NCI-H510A (cell line): ENCODE data around the gene CDYL.

Experiments
- DNase-seq: peaks from one replicate; lab custom pipeline; 2025; lab: John Stamatoyannopoulos, UW

Gene CDYL

GRCh38 chr6:4774715-4775493 lies 1.3 kb upstream of the CDYL start:
- no peak for DNase-seq

GRCh38 chr6:4775494-4776130 lies 592 bp upstream of the CDYL start:
- DNase-seq: peak; percentile 53

GRCh38 chr6:4776493-4777393 lies 539 bp downstream of the CDYL start:
- no peak for DNase-seq

GRCh38 chr6:4777394-4777935 lies 1.3 kb downstream of the CDYL start:
- no peak for DNase-seq

DNA sequence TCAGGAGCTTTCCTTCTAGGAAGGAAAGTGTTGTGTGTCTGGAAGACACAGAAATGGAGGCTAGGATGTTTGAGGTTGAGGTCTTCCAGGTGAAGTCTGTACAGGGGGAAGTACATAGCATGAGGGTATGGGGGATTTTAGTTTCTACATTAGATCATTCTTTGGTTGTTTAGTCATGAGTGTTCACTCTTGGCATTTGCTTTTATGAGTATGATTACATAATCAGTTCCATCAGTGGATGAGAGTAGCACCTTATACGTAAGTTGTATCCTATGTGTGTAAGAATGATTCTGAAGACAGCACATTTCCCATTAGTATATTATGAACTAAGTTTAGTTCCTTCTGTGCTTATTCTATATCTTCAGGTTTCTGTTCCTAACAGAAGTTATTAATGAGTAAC lies 1.9 kb downstream of the CDYL start:
- DNase-seq: no peak

GRCh38 chr6:4780360-4780812 lies 4.2 kb downstream of the CDYL start:
- DNase-seq: no peak

- DNase-seq: no peak
Observed at GRCh38 chr6:4781426-4781825, 5.2 kb downstream of the CDYL start.

- DNase-seq: no peak
Observed at GRCh38 chr6:4781967-4782575, 5.9 kb downstream of the CDYL start.

- no peak for DNase-seq
Observed at GRCh38 chr6:4786996-4787395, 10.8 kb downstream of the CDYL start.

DNA sequence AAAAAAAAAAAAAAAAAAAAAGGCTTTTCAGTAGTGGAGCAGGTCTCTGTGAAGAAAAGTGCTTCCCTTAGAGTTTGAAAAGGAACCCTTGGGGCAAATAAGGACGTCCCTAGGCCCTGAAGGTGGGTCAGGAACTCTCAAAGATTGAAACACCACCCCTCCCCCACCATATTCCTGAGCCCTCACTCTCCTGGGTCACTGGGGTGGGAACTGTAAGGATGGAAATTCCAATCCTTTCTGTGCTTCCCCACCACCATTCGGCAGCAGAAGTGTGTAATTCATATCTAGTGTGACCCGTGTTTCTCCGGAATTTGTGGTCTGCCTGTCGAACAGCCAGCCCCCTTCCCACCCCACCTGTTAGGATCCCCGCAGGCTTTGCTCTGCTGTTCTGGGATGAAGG lies 12.3 kb downstream of the CDYL start:
- DNase-seq: no peak

DNA sequence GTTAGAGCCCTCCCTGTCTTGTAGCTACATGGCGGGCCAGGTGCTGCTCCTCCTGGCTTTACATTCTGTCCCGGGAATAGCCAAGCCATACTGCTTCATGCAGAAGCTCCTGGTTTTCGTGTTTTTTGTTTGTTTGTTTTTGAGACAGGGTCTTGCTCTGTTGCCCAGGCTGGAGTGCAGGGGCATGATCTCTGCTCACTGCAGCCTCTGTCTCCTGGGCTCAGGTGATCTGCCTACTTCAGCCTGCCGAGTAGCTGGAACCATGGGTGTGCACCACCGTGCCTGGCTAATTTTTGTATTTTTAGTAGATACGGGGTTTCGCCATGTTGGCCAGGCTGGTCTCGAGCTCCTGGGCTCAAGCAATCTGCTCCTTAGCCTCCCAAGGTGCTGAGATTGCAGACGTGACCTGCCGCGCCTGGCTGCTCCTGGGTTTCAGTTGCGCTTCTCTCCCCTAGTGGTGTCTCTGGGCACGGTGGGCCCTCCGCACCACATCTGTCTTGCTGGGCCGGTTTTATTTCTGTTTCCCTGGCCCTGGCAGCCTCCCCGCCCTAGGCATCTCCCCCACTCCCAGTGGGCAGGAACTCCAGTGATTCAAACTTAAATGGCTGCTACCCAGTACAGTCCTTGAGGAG lies 12.9 kb downstream of the CDYL start:
- DNase-seq: no peak

DNA sequence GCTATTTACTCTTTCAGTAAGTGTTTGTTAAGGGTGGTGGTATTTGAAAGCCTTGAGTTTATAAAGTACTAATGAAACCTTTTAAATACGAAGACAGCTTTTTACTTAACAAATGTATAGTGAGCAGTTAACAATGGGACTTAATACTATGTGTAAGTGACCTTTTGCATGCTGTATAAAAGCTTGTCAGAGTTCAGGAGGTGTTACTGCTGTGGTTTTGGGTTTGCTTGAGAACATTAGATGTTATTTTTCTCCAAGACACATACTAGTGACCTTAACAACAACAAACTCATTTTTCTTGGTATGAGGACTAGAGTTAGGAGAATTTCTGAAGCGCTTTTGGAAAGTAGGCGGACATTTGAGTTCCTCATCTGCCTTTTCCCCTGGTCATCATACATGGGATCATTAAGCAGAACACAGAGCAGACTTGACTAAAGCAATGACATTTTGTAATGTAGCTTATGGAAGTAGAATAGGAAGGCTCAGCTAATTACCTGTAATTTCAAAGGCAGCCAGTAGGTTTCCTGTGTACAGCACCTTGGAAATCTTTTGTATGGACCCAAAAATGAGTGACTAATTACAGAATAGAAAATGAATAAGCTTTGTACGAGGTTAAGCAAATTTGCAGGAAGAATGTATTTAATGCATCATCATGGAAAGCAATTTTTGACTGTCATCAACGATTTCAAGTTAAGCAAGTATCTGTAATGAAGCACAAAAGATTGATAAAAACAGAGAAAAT lies 14.1 kb downstream of the CDYL start:
- no peak for DNase-seq

- DNase-seq: no peak
Observed at GRCh38 chr6:4794140-4794707, 18.0 kb downstream of the CDYL start.

DNA sequence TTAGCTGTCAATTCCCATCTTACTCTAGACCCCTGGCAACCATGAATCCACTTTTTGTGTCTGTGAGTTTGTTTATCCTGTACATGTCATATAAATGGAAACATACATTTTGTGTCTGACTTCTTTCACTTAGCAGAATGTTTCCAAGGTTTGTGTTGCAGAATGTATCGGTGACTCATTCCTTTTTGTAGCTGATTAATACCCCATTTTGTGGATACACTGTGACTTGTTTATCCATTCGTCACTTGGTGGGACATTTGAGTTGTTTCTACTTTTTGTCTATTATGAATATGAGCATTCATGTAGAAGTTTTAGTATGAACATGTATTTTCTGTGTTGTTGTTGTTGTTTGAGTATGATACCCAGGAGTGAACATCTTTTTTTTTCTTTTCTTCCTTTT lies 21.4 kb downstream of the CDYL start:
- no peak for DNase-seq

- no peak for DNase-seq
Observed at GRCh38 chr6:4799912-4800311, 23.7 kb downstream of the CDYL start.

GRCh38 chr6:4800662-4801061 lies 24.5 kb downstream of the CDYL start:
- DNase-seq: no peak

GRCh38 chr6:4801491-4802110 lies 25.4 kb downstream of the CDYL start:
- DNase-seq: no peak

DNA sequence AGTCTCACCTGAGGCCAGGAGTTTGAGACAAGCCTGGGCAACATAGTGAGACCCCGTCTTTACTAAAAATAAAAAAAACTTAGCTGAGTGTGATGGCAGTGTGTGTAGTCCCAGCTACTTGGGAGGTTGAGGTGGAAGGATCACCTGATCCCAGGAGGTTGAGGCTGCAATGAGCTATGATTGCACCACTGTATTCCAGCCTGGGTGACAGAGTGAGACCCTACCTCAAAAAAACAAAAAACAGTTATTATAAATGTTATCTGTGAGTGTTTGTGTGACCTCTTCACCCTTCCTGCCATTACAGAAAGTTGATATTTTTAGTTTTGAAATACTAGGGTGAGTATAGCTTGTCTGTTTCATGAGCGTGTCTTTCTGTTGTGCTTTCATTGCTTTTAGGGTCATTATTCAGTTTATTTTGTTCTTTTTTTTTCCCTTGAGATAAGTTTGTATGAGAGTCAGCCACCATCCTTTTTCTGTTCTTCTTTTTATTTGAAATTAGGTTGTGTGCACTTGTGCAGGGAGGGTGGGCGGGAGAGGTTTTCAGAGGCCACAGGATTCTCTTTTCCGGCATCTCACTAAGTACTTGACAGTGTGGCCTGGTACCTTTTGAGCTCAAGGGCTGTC lies 26.2 kb downstream of the CDYL start:
- DNase-seq: no peak

DNA sequence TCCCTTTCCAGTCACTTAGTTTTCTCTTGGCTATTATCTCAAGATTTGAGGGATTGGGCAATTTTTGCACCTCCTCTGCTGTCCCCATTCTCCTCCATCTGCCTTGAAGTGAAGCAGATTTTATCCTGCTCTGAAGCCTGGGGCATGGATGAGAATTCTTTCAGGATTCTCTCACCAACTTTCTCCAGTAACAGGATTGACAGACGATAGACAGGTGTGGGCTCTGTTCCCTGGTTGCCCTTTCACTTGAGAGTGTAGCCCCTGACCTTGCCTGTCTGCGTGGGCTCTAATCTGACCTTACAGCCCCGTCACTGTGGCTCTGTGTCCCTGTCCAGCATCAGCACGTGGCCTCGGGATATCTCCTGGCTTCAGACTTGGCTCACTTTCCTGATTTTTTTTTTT lies 27.1 kb downstream of the CDYL start:
- DNase-seq: no peak
